SK-N-SH treated with all-trans-retinoic acid at 6 μM for 48 hours (cell line): ENCODE measurements around the gene CTBP1.

Experiments used
- TCF4 ChIP-seq: fragments of 250-450 bp; sonication (Bioruptor Pico); IDR thresholded peaks from 2 replicates; pipeline ENCODE4 v1.8.0; 2021; ENCODE audit warnings: mild to moderate bottlenecking, moderate library complexity, borderline replicate concordance
- TOX ChIP-seq: fragments of 250-450 bp; sonication (Bioruptor Pico); IDR thresholded peaks from 2 replicates; pipeline ENCODE4 v1.8.0; 2021; ENCODE audit warnings: mild to moderate bottlenecking, moderate library complexity, borderline replicate concordance
- ZFP30 ChIP-seq: fragments of 450-650 bp; formaldehyde crosslinking; IDR thresholded peaks from 2 replicates; pipeline ENCODE4 v1.5.0; 2022; ENCODE audit warnings: mild to moderate bottlenecking, moderate library complexity
- TF ChIP-seq, protein P1 (sequence below): fragments of 250-450 bp; sonication (Bioruptor Pico); IDR thresholded peaks from 2 replicates; pipeline ENCODE4 v1.8.0; 2020; ENCODE audit warnings: mild to moderate bottlenecking, moderate library complexity, borderline replicate concordance

DNA sequence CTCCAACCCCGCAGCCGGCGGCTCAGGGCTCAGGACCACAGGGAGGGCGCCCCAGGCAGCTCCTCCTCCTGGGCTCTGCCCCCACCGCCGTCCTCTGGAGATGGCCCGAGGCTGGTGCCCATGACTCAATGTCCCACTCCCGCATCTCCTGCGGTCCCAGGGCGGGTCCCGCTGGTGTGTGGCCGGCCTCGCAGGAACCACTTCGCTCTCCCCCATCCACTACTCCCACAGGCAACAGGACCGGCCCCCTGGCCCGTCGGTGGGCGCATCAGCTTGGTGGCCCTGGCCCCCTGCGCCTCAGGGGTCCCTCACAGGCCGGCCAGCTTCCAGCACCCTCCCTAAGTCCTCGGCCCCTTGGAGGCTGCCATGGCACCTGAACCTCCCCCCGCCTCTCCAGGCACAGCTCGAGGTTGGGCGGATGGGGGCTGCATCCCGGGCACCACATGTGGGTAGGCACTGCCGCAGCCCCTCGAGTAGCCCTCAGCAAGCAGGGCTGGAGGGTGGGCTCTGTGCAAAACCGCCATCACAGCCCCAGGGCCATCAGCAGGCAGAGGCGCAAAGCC is 53.7 kb downstream of the CTBP1 start:
- TF ChIP-seq ZFP30 (no peak), TCF4 (CRISPR knock-in tag) (no peak), TOX (CRISPR knock-in tag) (no peak)
- TF ChIP-seq, protein P1, sequence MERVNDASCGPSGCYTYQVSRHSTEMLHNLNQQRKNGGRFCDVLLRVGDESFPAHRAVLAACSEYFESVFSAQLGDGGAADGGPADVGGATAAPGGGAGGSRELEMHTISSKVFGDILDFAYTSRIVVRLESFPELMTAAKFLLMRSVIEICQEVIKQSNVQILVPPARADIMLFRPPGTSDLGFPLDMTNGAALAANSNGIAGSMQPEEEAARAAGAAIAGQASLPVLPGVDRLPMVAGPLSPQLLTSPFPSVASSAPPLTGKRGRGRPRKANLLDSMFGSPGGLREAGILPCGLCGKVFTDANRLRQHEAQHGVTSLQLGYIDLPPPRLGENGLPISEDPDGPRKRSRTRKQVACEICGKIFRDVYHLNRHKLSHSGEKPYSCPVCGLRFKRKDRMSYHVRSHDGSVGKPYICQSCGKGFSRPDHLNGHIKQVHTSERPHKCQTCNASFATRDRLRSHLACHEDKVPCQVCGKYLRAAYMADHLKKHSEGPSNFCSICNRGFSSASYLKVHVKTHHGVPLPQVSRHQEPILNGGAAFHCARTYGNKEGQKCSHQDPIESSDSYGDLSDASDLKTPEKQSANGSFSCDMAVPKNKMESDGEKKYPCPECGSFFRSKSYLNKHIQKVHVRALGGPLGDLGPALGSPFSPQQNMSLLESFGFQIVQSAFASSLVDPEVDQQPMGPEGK (CRISPR knock-in tag), result no peak
